ENCODE results near the gene RABGEF1. TPM values are rescaled to one million over a fixed set of nuclear protein-coding genes. Genes with fewer than 3 reads are reported as not detected.
"Not testable (repeated sequence)": the region's sequence is repeated elsewhere in the genome, so short reads cannot be mapped to it uniquely, and the experiment has no call there.

The RABGEF1 gene
- polyA plus RNA-seq, 1 of the 3 experiments (the other 2 are of a cell fraction), result 25.6 TPM

- no peak for TF ChIP-seq REST (IDR thresholded peaks at IDR 0.05; ENCODE audit: low read depth, low read length)
These were observed 25.5 kb downstream of the RABGEF1 start (continued) for GRCh38 chr7:66766041-66766440.

- H3K9me2 ChIP-seq; H3K4me2 ChIP-seq; H3K4me3 ChIP-seq (ENCODE audit: low read depth in 2 of 2, low read length in 1 of 2); H3K27ac ChIP-seq (ENCODE audit: low read depth in 2 of 2, low read length in 1 of 2); H3K27me3 ChIP-seq (ENCODE audit: insufficient read depth); POLR2A ChIA-PET; CTCF ChIA-PET; H3K9me3 ChIP-seq; H3K9ac ChIP-seq; H3K4me1 ChIP-seq (ENCODE audit: control insufficient read depth in 1 of 2, insufficient read depth in 2 of 2, low read depth in 1 of 2, low read length in 1 of 2); H2AFZ ChIP-seq (ENCODE audit: low read depth); DNase-seq: not testable (repeated sequence)
- Histone ChIP-seq H3K36me3 (replicated peaks in 1 of 2; ENCODE audit: control insufficient read depth in 1 of 2, insufficient read depth in 2 of 2, low read length in 1 of 2) (peaks cover 6 to 43% of the 10 kb centered on the region in 2 experiments), H4K20me1 (ENCODE audit: insufficient read depth) (peaks cover 74% of the 10 kb centered on the region), H3F3A (replicated peaks; ENCODE audit: insufficient read depth) (peaks cover 18% of the 10 kb centered on the region), H3K79me2 (ENCODE audit: insufficient read depth) (peaks cover 94% of the 10 kb centered on the region)
These were observed 27.0 kb downstream of the RABGEF1 start for GRCh38 chr7:66767486-66767885.

- no peaks in the 10 kb centered on the region for H3K9me3 ChIP-seq
- peaks cover 77% of the 10 kb centered on the region for H4K20me1 ChIP-seq (ENCODE audit: insufficient read depth)
- H3K9me2 ChIP-seq, result no peaks in the 10 kb centered on the region
- WGBS (ENCODE audit: low lambda C conversion rate), result 92% methylated on average over 4 of the region's 5 CpGs
- H3K36me3 ChIP-seq (replicated peaks in 1 of 2; ENCODE audit: control insufficient read depth in 1 of 2, insufficient read depth in 2 of 2, low read length in 1 of 2), result peaks cover 6 to 42% of the 10 kb centered on the region in 2 experiments
- H3K79me2 ChIP-seq (ENCODE audit: insufficient read depth), result peaks cover 91% of the 10 kb centered on the region
- peaks cover 14% of the 10 kb centered on the region for H3F3A ChIP-seq (replicated peaks; ENCODE audit: insufficient read depth)
- no peak overlapping the region for H2AFZ ChIP-seq (ENCODE audit: low read depth)
- H3K27ac ChIP-seq (ENCODE audit: low read depth in 2 of 2, low read length in 1 of 2), result peak overlapping the region in 1 of 2 experiments; percentile 1; a peak in 2 of 4 replicates
- H3K9ac ChIP-seq, result no peak overlapping the region
- DNase-seq, result no peak
- POLR2A ChIA-PET, result no interaction called here
- H3K27me3 ChIP-seq (ENCODE audit: insufficient read depth), result no peaks in the 10 kb centered on the region
- CTCF ChIA-PET, result interaction anchor here (1.2 kb wide), 1 partner anchor 212 kb away, joined by 3 read pairs; no protein-coding TSS in a partner anchor
- H3K4me1 ChIP-seq (ENCODE audit: control insufficient read depth in 1 of 2, insufficient read depth in 2 of 2, low read depth in 1 of 2, low read length in 1 of 2), result peaks cover 0 to 7% of the 10 kb centered on the region in 2 experiments; a peak in 3 of 4 replicates
- peak overlapping the region; percentile 0; the same call in 1 of the 2 replicates for H3K4me2 ChIP-seq
- TF ChIP-seq PBX3 (IDR thresholded peaks at IDR 0.05) (peak; percentile 34), FOXM1 (IDR thresholded peaks at IDR 0.05; ENCODE audit: low read depth) (no peak)
- H3K4me3 ChIP-seq (ENCODE audit: low read depth in 2 of 2, low read length in 1 of 2), result no peak overlapping the region
These were observed 28.6 kb downstream of the RABGEF1 start for GRCh38 chr7:66768865-66769832.
